GM19023 (cell line): Measurements from ENCODE around the gene POLE.

Source experiments
- ATAC-seq: cut with Tn5 transposase; IDR thresholded peaks from one replicate; pipeline ENCODE4 v1.9.1; 2021; ENCODE audit warnings: mild to moderate bottlenecking, moderate library complexity; ENCODE audit not compliant: unreplicated experiment

POLE gene

DNA sequence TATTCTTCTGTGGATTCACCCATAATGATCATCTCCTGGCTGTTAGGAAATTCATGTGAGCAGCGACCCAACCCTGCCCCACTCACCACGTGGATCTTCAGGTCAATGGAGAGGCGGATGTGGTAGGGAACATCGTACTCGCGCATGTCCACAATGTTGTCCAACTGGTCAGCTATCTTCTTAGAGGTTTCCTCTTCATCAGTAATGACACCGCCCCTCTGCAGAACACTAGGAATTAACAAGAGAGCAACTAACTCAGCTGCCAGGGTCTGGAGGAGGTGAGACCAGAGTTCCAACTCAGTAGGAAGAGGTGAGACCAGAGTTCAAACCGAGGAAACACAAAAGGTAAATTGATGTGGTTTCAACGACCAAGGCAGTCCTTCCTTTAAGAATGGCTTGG lies 9.7 kb downstream of the POLE start:
- no peak for ATAC-seq

DNA sequence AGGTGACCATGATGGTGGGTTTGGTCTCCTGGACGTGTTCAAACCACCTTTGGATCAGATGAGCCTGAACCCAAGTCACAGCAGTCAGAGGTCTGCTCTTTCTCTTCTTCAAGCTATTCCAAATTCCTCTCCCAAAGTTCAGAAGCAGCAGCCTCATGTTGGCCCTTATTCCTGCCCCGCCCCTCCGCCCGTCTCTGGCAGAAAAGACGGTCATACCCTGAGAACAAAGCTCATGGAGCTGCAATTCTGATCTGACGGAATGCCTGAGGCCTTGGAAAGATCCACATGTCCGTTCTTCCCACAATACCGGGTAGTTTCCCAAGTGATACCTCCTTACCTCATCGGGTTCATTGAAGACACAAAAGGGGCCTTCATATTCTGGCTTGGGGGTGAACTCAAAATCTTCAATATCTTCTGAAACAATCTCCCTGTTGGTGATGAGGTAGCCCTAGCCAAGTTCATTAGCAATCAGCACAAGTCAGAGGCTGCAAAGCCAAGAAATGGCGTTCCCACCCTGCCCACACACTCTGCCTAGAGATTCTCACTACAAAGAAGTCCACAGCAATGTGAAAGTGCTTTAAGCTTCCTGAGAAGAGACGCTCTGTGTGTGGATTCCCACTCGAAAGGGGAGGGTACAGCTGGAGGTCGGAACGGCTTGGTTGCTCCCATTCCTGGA lies 11.2 kb downstream of the POLE start:
- no peak for ATAC-seq

DNA sequence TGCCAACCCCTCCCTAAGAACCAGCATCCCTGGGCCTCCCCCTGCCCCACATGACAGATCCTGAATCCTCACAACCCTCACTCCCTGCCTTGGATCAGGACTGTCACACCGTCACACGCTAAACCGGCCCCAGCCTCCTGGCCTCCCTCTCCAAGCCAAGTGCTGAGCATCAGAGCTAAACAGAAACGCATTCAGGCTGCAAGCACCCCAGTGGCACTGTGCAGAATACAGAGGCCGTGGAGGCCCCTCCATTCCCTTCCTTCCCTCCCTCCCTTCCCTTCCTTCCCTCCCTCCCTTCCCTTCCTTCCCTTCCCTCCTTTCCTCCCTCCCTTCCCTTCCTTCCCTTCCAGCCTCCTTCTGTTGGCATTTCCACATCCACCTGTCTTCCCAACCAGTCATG lies 12.6 kb downstream of the POLE start:
- no peak for ATAC-seq

DNA sequence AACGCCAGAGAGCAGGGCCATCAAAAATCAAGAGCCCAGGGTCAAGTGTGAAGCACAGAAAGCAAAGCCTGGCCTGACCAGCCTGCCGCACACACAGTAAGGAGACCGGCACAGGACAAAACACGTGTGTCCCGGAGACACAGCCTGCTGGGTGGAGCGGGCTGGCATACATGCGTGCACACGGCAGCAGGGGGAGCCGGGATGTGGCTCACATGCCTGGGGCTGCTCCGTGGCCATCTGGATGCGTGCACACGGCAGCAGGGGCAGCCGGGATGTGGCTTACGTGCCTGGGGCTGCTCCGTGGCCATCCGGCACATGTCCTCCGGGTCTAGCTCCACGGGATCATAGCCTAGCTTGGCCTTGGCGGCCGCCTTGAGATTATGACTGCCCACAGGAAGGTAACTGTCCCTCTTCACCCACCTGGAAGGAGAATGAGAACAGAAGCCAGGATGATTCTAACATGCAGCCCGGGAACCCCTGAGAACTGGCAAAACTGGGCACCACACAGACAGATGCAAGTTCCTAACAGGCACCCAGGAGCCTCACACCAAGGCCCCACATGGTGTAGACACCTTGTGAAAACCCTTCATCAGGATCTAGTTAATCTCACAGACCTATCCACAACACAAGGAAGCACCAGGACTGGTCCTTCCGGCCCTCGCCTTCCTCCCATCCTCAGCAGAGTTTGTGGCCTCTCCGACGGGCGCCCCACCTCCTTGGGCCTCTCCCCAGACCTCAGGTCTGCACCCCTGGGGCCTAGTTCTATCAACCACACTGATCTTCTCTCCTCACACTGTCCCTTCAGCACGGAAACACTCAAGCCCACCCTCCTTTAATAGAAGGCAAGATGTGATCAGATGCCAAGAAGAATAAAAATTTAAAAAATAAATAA lies 13.6 kb downstream of the POLE start:
- no peak for ATAC-seq

DNA sequence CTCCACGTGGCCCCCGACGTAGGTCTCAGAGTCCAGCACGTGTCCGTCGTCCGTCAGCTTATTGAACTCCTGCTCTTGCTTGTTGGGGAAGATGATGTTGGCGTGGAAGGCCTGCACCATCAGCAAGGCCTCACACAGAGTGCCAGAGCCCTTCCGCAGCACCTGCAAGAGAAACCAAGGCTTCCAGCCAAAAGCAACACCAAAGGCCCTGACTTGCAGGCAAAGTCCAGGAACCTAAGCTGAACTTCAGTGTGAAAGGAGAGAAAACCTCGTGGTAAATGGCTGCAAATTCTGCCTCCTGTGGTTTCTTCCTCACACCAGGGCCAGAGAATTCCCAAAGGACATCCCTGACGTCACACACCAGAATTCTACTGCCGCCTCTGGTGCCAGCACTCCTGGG lies 14.5 kb downstream of the POLE start:
- no peak for ATAC-seq

DNA sequence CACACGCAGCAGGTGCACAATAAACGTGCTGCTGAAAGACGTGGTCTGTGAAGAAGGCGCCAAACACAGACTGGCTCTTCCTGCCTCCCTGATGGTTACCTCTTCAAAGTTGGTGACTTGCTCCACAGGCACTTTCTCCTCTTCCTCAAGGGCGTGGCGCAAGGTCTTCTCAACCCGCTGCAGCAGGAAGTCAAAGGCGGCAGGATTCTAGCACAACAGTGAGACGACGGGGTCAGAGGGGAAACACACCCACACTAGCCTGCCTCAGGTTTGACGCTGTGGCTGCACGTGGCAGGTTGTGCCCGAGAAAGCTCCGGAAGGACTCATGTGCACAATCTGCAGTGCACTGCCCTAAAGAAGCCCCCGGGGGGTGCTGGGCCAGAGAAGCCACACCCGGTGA lies 15.0 kb downstream of the POLE start:
- no peak for ATAC-seq

DNA sequence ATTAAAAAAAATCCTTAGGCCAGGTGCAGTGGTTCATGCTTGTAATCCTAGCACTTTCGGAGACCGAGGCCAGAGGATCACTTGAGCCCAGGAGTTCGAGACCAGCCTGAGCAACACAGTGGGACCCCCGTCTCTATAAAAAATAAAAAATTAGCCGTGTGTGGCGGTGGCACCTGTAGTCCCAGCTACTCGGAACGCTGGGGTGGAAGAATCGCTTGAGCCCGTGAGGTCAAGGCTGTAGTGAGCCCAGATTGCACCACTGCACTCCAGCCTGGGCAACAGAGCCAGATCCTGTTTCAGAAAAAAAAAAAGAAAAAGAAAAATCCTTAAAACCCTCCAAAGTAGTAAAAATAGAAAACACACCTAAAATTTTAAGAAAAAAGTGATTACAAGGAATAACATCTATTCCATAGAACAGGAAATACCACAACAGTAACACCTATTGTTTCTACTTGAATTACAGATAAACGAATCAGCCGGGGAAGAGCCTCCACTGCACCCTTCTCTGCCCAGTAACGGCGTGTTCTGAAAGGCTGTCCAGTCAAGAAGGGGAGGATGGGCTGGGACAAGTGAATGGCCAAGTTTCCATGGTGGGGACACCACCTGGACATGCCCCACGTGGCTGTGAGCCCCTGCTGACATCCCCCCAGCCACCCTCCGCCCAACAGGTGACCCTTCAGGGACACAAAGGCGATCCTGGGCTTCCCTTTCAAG lies 17.8 kb downstream of the POLE start:
- ATAC-seq: no peak

DNA sequence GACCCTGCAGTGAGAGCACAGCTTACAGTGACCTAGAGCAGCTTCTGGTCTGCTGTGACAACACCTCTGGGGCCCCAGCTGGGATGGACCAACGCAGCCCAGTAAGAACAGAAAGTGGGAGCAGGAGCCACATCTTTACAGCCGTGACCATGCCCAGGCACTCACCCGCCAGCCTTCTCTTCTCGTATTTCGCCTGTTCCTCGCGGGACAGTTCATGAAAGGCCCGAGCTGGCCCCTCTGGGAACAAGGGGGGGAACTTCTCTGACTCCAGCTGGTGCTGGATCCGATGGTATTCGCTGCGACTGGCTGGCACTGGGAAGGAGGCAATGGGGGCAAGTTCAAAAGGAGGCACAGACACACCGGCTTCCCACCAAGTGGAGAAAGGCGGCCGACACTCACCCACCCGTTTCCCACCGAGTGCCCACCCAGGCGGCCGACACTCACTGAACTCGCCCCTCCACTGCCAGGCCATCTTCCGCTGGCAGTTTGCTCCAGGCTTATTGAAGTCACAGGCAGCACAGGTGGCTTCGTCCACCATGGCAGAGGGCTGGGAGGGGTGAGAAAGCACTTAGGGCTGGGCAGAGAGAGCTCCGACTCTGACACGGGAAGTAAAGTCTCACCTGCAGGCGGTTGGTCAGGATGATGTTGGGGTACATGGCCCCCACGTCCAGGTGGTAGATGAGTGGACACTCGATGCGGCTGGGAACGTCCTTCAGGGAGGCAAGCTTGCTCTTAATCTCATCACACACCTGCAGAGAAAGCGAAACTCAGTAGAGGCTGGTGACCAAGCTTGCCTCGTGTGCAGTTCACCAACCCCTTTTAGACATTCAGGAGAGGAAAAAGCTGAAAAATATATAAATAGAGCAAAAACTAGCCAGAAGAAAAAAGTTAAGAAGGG lies 18.7 kb downstream of the POLE start:
- ATAC-seq: no peak

DNA sequence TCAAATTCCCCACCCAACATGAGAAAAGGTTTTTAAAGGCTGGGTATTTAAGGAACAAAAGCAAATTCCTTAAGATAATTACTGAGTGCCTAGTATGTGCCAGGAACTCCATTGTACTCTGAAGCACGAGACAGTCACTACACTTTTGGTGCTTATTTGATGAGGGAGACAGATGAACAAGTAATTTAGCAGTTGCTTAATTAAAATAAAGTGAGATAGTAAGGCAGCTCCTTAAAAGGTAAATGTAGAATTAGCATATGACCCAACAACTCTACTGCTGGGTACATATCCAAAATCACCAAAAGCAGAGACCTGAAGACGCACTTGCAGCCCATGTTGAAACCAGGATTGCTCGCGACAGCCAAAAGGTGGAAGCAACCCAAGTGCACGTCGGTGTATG lies 21.3 kb downstream of the POLE start:
- no peak for ATAC-seq

DNA sequence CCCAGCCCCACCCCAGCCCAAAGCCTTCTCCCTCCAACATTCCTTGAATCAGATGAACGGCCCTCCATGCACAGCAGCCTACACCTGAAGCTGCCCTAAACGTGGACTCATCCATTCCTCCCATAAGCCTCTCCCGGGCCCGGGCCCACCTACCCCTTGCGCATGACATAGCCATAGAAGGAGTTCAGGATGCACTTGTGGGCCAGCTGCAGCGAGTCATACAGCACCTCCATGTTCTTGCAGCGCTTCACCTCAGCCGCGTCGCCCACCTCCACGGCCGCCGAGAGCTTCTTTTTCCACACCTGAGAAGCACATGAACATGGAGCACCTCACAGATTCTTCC lies 22.0 kb downstream of the POLE start:
- no peak for ATAC-seq

DNA sequence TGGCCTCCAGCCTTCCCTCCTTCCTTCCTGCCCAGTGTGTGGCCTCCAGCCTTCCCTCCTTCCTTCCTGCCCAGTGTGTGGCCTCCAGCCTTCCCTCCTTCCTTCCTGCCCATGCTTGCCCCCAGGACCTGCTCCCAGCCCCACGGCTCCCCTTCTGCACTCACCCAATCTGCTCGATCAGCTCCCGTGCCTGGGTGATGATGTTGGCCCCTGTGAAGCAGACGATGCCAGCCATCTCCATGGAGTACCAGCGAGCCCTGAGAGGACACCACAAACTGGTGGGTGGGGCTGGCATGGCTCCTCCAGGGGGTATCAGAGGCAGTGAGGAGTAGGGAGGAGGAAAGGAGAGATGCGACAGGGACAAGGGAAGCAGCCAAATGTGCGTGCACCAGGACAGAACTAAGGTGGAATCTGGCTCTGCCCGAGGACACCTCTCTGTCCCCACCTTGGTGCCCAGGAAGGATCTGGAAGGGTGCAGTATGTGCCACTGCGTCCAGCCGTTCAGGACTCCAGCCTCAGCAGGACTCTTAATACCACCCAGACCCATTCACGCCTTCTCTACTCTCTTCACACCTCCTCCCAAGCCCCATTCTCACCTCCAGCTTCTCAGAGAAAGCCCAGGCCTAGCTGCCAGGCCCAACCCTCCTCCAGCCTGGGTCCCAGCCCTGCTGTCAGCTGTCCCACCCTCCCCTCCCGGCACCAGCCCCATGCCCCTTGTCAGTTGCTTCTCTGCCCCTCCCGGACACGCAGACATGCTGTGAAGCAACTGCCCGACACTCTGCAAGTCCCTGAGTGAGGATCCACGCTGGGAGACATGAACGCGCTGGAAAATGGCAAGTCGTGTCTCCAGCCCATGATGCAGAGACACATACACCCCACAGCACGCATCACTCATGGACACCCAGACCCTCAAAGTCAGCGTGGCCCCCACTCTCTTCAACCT lies 22.7 kb downstream of the POLE start:
- no peak for ATAC-seq

DNA sequence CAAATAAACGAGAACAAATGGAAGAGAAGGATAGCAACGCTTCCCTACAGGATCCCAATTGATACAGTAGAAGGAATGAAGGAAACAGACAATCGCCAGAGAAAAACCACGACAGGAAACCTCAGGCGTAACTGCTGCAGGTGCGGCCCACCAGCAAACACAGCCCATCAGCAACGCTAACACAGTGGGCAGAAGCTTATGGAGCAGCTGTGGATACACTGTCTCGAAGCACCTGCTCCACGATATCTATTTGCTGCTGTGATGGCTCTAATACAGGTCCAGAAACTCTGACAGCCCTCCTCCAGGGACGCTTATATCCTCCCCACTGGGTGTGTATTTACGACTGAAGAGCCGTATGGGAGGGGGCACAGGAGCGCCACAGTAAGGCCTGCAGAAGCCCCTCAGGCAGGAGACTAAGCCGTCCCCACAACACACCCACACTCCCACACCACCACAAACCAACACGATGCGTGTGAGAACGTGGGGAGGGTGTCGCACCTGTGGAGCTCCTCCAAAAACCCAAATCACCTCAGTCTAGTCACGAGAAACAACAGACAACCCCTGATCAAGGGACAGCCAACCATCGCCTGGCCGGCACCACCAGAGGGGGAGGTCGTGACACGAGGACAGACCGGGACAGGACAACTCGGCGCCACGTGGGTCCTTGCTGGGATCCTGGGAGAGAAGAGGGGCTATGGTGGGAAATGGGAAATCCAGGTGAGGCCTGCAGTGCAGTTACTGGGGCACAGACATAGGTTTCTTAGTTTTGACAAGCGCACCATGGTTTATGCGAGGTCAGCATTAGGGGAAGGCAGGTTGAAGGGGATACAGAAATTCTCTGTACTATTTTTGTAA lies 24.0 kb downstream of the POLE start:
- no peak for ATAC-seq

DNA sequence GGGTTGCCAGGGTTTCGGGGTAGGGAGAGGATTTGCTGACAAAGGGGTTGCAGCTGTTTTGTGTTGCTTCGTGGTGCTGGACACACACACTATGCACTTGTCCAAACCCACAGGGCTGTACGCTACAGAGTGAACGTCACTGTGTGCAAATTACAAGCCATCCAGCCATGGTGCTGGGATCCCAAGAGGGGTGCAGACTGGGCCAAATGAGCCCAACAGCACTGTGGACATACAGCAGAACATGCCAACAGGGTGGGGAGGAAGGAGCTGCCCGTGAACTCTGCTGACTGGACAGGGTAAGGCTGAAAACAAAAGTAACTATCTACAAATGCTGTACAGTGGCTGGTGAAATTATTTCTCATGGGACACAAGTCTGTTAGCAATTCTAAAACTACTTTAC lies 25.2 kb downstream of the POLE start:
- no peak for ATAC-seq

DNA sequence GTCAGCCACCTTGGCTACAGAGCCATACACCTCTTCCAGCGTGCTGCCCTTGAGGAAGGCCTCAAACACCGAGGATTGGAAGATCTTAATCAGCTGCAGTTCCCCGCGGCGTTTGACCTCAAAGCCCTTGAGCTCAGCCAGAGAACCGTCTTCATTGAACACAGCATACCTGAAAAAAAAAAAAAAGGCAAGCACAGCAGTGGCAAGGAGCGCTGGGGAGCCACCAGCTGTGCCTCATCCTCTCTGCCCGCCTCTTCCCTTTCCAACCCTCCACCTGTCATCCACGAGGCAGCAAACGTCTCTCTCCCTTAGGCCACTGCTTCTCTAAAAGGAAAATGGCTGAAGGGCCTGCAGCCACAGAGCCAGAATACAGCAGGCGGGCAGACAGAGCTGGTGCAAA lies 26.1 kb downstream of the POLE start:
- no peak for ATAC-seq

DNA sequence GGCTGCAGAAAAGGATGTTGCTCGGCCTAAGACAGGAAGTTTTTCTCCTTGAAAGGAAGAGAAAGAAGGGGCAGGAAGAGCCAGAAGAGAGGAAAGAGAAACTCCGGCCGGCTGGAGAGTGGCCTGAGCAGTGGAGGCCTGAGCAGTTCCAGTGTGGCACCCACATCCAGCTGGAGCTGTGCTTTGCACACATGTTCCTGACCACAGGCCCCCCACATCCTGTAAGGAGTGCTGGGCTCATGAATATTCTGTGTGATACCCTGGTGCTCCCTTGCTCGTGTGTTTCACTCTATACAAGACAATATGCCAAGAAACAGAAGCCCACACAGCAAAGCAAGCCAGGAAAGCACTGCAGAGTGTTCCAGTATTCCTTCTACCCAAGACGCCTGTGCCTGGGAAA lies 27.1 kb downstream of the POLE start:
- no peak for ATAC-seq

DNA sequence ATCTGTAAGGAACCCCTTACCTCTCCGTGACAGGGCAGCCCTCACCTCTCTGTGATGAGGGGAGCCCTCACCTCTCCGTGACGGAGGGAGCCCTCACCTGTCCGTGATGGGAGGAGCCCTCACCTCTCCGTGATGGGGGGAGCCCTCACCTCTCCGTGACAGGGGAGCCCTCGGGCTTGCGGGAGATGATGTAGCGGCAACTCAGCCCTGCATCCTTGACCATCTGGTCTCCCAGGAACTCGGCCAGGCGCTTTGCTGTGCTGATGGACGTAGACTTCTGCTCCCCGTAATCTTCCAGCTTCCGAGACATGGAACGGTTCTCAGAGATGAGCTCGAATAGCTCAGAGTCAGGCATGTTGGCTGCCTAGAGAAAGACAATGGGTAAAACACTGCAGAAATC lies 28.0 kb downstream of the POLE start:
- ATAC-seq: no peak

DNA sequence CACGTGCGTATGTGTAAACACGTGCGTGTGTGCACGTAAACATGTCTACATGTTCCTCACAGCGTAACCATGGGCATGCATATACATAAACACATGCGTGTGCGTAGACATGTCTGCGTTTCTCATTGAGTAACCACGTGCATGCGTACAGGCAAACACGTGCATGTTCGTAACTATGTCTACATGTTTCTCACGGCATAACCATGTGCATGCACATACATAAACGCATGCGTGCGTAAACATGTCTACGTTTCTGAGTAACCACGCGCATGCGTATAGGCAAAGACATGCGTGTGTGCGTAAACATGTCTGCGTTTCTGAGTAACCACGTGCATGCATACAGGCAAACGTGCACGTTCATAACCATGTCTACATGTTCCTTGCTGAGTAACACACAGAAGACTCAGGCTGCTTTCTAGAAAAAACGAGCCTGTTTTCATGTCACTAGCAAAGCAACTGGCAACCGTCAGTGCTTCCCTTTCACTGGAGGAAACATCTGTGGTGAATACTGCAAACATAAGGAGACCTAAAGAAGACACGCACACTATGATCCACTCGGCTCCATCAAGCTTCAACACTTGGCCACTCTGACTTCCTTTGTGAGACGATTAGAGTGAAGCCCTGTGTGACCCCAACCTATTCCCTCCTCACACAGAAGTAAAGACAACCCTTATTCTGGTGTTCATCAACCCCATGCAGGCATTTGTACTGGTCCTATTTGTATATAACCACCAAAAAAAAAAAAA lies 28.8 kb downstream of the POLE start:
- ATAC-seq: no peak

DNA sequence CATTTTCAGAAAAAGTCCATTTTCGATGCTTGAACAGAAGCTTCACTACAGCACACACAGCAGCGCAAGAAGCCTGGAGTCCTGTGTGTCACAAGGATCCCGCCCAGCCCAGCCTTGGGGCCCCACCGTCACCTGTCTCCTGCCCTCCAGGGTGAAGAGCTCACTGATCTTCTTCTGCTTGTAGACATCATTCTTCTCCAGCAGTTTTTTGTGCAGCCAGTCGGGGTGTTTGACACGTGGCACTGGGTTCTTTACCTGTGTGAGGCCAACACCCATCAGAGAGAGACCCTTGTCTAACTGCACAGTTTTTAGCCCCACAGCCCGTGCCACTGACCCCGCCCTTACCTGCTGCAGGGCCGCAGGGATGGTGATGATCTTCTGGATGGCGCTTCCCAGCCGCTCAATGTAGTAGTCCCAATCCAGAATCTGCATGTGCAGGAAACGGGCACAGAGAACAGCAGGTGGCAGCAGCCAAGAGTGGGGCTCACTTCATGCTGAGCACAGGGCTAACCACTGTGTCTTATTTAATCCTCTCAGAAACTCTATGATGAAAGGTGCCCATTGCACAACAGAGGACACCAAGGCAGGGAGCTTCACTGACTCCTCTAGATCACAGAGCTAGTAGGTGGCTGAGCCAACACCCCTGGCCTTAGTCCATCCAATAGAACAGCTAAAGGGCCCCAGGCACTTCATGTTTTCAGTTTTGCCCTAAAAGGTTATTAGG lies 30.0 kb downstream of the POLE start:
- ATAC-seq: no peak
